Neural cell (in vitro differentiated cells): ENCODE results near the gene G2E3.

Experiments used
- EP300 ChIP-seq: fragments of 450-650 bp; conservative IDR thresholded peaks from 2 replicates; pipeline ENCODE4 v1.6.1; 2014; ENCODE audit warnings: antibody characterized with exemption, mild to moderate bottlenecking, moderate library complexity; ENCODE audit not compliant: poor library complexity, severe bottlenecking
- EZH2 ChIP-seq: fragments of 200-600, 300-800 bp; shearing (Covaris generic), sonication (generic); IDR thresholded peaks from 2 replicates; pipeline ENCODE4 v1.6.1; 2014; ENCODE audit warnings: antibody characterized with exemption, low read length, borderline replicate concordance, mild to moderate bottlenecking; ENCODE audit not compliant: insufficient read depth, poor library complexity, severe bottlenecking
- MXI1 ChIP-seq: fragments of 450-650 bp; conservative IDR thresholded peaks from 2 replicates; pipeline ENCODE4 v1.6.1; 2014; ENCODE audit warnings: antibody characterized with exemption, mild to moderate bottlenecking; ENCODE audit not compliant: poor library complexity, severe bottlenecking
- POLR2AphosphoS5 ChIP-seq: IDR thresholded peaks from 2 replicates; pipeline ENCODE4 v1.6.1; 2012
- RAD21 ChIP-seq: fragments of 450-650 bp; conservative IDR thresholded peaks from 2 replicates; pipeline ENCODE4 v1.6.1; 2014; ENCODE audit warnings: antibody characterized with exemption, mild to moderate bottlenecking, moderate library complexity
- TAF1 ChIP-seq: IDR thresholded peaks from 2 replicates; pipeline ENCODE4 v1.6.1; 2012; ENCODE audit warnings: low read depth
- TF ChIP-seq, protein P1 (sequence below): fragments of 450-650 bp; IDR thresholded peaks from 2 replicates; pipeline ENCODE4 v1.5.1; 2014; ENCODE audit warnings: antibody characterized with exemption, mild to moderate bottlenecking, moderate library complexity; ENCODE audit not compliant: poor library complexity, severe bottlenecking
- TF ChIP-seq, protein P2 (sequence below): IDR thresholded peaks from 2 replicates; pipeline ENCODE4 v1.6.1; 2012; ENCODE audit warnings: borderline replicate concordance

DNA sequence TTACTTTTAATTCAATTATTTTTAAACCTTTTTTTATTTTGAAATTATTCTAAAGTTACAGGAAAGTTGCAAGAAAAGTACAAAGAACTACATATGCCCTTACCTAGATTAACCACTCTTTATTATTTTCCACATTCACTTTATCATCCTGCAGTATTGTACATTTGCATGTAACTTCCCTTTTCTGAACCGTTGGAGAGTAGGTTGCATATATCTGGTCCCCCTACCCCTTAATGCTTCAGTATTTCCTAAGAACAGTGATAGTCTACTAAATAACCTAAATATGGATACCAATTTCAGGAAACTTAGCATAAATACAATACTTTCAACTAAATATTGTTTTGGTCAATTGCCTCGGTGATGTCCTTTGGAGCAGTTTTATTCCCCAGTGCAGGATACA, 15.0 kb downstream of the G2E3 start:
- TF ChIP-seq EP300 (no peak), MXI1 (no peak), EZH2 (no peak), RAD21 (no peak), POLR2AphosphoS5 (no peak), TAF1 (no peak)
- TF ChIP-seq, protein P1, sequence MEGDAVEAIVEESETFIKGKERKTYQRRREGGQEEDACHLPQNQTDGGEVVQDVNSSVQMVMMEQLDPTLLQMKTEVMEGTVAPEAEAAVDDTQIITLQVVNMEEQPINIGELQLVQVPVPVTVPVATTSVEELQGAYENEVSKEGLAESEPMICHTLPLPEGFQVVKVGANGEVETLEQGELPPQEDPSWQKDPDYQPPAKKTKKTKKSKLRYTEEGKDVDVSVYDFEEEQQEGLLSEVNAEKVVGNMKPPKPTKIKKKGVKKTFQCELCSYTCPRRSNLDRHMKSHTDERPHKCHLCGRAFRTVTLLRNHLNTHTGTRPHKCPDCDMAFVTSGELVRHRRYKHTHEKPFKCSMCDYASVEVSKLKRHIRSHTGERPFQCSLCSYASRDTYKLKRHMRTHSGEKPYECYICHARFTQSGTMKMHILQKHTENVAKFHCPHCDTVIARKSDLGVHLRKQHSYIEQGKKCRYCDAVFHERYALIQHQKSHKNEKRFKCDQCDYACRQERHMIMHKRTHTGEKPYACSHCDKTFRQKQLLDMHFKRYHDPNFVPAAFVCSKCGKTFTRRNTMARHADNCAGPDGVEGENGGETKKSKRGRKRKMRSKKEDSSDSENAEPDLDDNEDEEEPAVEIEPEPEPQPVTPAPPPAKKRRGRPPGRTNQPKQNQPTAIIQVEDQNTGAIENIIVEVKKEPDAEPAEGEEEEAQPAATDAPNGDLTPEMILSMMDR, result no peak
- TF ChIP-seq, protein P2, sequence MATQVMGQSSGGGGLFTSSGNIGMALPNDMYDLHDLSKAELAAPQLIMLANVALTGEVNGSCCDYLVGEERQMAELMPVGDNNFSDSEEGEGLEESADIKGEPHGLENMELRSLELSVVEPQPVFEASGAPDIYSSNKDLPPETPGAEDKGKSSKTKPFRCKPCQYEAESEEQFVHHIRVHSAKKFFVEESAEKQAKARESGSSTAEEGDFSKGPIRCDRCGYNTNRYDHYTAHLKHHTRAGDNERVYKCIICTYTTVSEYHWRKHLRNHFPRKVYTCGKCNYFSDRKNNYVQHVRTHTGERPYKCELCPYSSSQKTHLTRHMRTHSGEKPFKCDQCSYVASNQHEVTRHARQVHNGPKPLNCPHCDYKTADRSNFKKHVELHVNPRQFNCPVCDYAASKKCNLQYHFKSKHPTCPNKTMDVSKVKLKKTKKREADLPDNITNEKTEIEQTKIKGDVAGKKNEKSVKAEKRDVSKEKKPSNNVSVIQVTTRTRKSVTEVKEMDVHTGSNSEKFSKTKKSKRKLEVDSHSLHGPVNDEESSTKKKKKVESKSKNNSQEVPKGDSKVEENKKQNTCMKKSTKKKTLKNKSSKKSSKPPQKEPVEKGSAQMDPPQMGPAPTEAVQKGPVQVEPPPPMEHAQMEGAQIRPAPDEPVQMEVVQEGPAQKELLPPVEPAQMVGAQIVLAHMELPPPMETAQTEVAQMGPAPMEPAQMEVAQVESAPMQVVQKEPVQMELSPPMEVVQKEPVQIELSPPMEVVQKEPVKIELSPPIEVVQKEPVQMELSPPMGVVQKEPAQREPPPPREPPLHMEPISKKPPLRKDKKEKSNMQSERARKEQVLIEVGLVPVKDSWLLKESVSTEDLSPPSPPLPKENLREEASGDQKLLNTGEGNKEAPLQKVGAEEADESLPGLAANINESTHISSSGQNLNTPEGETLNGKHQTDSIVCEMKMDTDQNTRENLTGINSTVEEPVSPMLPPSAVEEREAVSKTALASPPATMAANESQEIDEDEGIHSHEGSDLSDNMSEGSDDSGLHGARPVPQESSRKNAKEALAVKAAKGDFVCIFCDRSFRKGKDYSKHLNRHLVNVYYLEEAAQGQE, result no peak
